Measurements from ENCODE around the gene ZNF827.

GRCh38 chr4:145870155-145871020, 68.2 kb downstream of the ZNF827 start:
- TF ChIP-seq CTCF (IDR thresholded peaks at IDR 0.05 in 4 of 5, conservative IDR thresholded peaks at IDR 0.05 in 1 of 5) (no peak), POLR2A (IDR thresholded peaks at IDR 0.05) (no peak)

Measured in gastrocnemius medialis (tissue), 4 donors.